GM12878 (cell line): ENCODE results near the gene ZNF134. TPM values are rescaled to one million over a fixed set of nuclear protein-coding genes. Genes with fewer than 3 reads are reported as not detected.

Experiments
- ATAC-seq: fragments of 200-7000 bp; cut with Tn5 transposase; 3 replicates; pipeline ENCODE4 v1.9.1; 2020; ENCODE audit warnings: mild to moderate bottlenecking, moderate library complexity
- BruUV-seq: library from RNA; stranded (reverse); fragments of 400-500 nt; replicated peaks from 2 replicates; lab custom pipeline; 2021; lab: Mats Ljungman, UMichigan
- CTCF ChIA-PET: fragments of 300-600 bp; sonication (Branson Sonifier 250); formaldehyde crosslinking; extraction: SDS; loops from one replicate; lab custom pipeline; 2021; ENCODE audit warnings: inconsistent platforms; lab: Yijun Ruan, JAX
- POLR2A ChIA-PET: fragments of 350-600 bp; formaldehyde crosslinking; extraction: SDS; loops from one replicate; lab custom pipeline; 2021; ENCODE audit warnings: inconsistent platforms; lab: Charles Lee
- RAD21 ChIA-PET: fragments of 300-600 bp; sonication (Branson Sonifier 250); formaldehyde crosslinking; loops from one replicate; lab custom pipeline; 2023; ENCODE audit warnings: antibody characterized with exemption; ENCODE audit not compliant: unreplicated experiment; lab: Charles Lee
- SMC1A ChIA-PET: fragments of 300-600 bp; sonication (Branson Sonifier 250); formaldehyde crosslinking; loops from one replicate; lab custom pipeline; 2023; ENCODE audit not compliant: unreplicated experiment, uncharacterized antibody; lab: Charles Lee
- DNase-seq: peaks from one replicate; pipeline ENCODE4 v3.0.0-alpha.2; 2011; ENCODE audit warnings: low read depth, low spot score
- FAIRE-seq: peaks from 3 replicates; lab custom pipeline; 2011; peaks lifted over from hg19 to GRCh38; lab: Jason Lieb, UNC
- H2AFZ ChIP-seq: 2 replicates; pipeline ENCODE4 v1.6.0; 2011; ENCODE audit warnings: low read depth, low read length, control low read depth; ENCODE audit not compliant: control insufficient read depth
- H3K27ac ChIP-seq: 2 replicates; pipeline ENCODE4 v1.5.1; 2011; ENCODE audit warnings: control low read depth; ENCODE audit not compliant: control insufficient read depth, insufficient read depth
- H3K27me3 ChIP-seq, 2 experiments: replicated peaks in 1 of 2; 2 replicates each; pipeline versions ENCODE4 v1.6.0 to v1.6.1; 2011; ENCODE audit warnings: low read length in 1 of 2; ENCODE audit not compliant: control insufficient read depth in 2 of 2, insufficient read depth in 2 of 2
- H3K36me3 ChIP-seq, 2 experiments: 2 replicates each; pipeline ENCODE4 v1.5.1; 2011; ENCODE audit warnings: low read length in 1 of 2; ENCODE audit not compliant: control insufficient read depth in 2 of 2, insufficient read depth in 2 of 2
- H3K4me1 ChIP-seq: 2 replicates; pipeline ENCODE4 v1.6.1; 2011; ENCODE audit warnings: mild to moderate bottlenecking, low read length, moderate library complexity, mixed read lengths; ENCODE audit not compliant: control insufficient read depth, insufficient read depth
- H3K4me2 ChIP-seq: 2 replicates; pipeline ENCODE4 v1.6.0; 2011; ENCODE audit warnings: control low read depth; ENCODE audit not compliant: control insufficient read depth, insufficient read depth
- H3K4me3 ChIP-seq: fragments of 200-600 bp; sonication (generic); 2 replicates; pipeline ENCODE4 v1.5.1; 2016
- H3K79me2 ChIP-seq: 2 replicates; pipeline ENCODE4 v1.6.0; 2011; ENCODE audit warnings: low read length; ENCODE audit not compliant: control insufficient read depth, insufficient read depth
- H3K9ac ChIP-seq: 2 replicates; pipeline ENCODE4 v1.8.0; 2011; ENCODE audit warnings: low read length, control low read depth, mixed read lengths; ENCODE audit not compliant: control insufficient read depth, insufficient read depth
- H3K9me3 ChIP-seq: replicated peaks from 3 replicates; pipeline ENCODE4 v1.5.1; 2011; ENCODE audit warnings: mild to moderate bottlenecking, low read length; ENCODE audit not compliant: control insufficient read depth, insufficient read depth
- H4K20me1 ChIP-seq: 2 replicates; pipeline ENCODE4 v1.6.0; 2011; ENCODE audit not compliant: control insufficient read depth, insufficient read depth
- ATF7 ChIP-seq: fragments of 450-650 bp; IDR thresholded peaks from 2 replicates; pipeline ENCODE4 v1.6.1; 2016; ENCODE audit warnings: low read depth, mild to moderate bottlenecking
- EP300 ChIP-seq, 2 experiments: fragments of 150-350 bp in 1 of 2; IDR thresholded peaks; 2 replicates each; pipeline ENCODE4 v1.6.1; 2011 to 2012; ENCODE audit warnings: low read depth in 2 of 2, low read length in 2 of 2, borderline replicate concordance in 1 of 2, improper control_type of control experiment in 1 of 2, inconsistent platforms in 1 of 2; ENCODE audit not compliant: control insufficient read depth in 1 of 2
- HSF1 ChIP-seq: fragments of 150-350 bp; IDR thresholded peaks from 2 replicates; pipeline ENCODE4 v1.6.1; 2014; ENCODE audit warnings: mild to moderate bottlenecking, low read depth, low read length
- IKZF1 ChIP-seq: fragments of 450-650 bp; conservative IDR thresholded peaks from 2 replicates; pipeline ENCODE4 v1.6.1; 2017; ENCODE audit warnings: antibody characterized with exemption, mild to moderate bottlenecking
- IRF4 ChIP-seq: IDR thresholded peaks from 2 replicates; pipeline ENCODE4 v1.6.1; 2011; ENCODE audit warnings: low read depth, low read length
- MEF2B ChIP-seq: fragments of 450-650 bp; IDR thresholded peaks from 2 replicates; pipeline ENCODE4 v1.6.1; 2018; ENCODE audit warnings: mild to moderate bottlenecking, moderate library complexity; ENCODE audit not compliant: partially characterized antibody, poor library complexity, severe bottlenecking
- MLLT1 ChIP-seq: fragments of 450-650 bp; IDR thresholded peaks from 2 replicates; pipeline ENCODE4 v1.6.1; 2016; ENCODE audit warnings: mild to moderate bottlenecking
- NRF1 ChIP-seq: conservative IDR thresholded peaks from 2 replicates; pipeline ENCODE4 v1.6.1; 2011; ENCODE audit warnings: mild to moderate bottlenecking, low read depth, low read length, improper control_type of control experiment
- POLR2AphosphoS5 ChIP-seq: IDR thresholded peaks from 2 replicates; pipeline ENCODE4 v1.6.1; 2011; ENCODE audit warnings: mild to moderate bottlenecking, low read length, inconsistent platforms
- PRDM15 ChIP-seq: fragments of 450-650 bp; formaldehyde crosslinking; IDR thresholded peaks from 2 replicates; pipeline ENCODE4 v1.4.0; 2020; ENCODE audit warnings: mild to moderate bottlenecking, moderate library complexity
- RAD21 ChIP-seq: IDR thresholded peaks from 2 replicates; pipeline ENCODE4 v1.6.1; 2011; ENCODE audit warnings: mild to moderate bottlenecking, low read depth, low read length, moderate library complexity; ENCODE audit not compliant: insufficient read depth
- ZNF384 ChIP-seq: IDR thresholded peaks from 2 replicates; pipeline ENCODE4 v1.6.1; 2012; ENCODE audit warnings: low read depth, mild to moderate bottlenecking, low read length, improper control_type of control experiment, borderline replicate concordance
- ZNF687 ChIP-seq: fragments of 450-650 bp; IDR thresholded peaks from 2 replicates; pipeline ENCODE4 v1.6.1; 2017; ENCODE audit warnings: mild to moderate bottlenecking, moderate library complexity
- ZZZ3 ChIP-seq: IDR thresholded peaks from 2 replicates; pipeline ENCODE4 v1.6.1; 2011; ENCODE audit warnings: low read depth; ENCODE audit not compliant: control insufficient read depth, insufficient read length
- in situ Hi-C: fragments of 300-500 bp; cut with MboI; formaldehyde crosslinking; loops from 9 replicates; pipeline ENCODE4 v1.14.3; 2018; ENCODE audit warnings: mixed read lengths
- intact Hi-C: fragments of 100-400 bp; cut with micrococcal nuclease; formaldehyde crosslinking; loops from one replicate; pipeline ENCODE4 v1.14.2; 2022; ENCODE audit not compliant: unreplicated experiment
- polyA plus RNA-seq, 11 experiments: library from polyadenylated mRNA; depleted of rRNA in 4 of 11; unstranded in 6 of 11; stranded (reverse) in 5 of 11; fragments of >200 nt; fragmentation: Nextera tagmentation in 4 of 11; fragmentation: Illumina TruSeq in 1 of 11; extraction: Ambion mirVana in 4 of 11; extraction: Trizol in 1 of 11; gene quantifications; 1 replicate in 1 of 11; 2 replicates in 10 of 11; pipeline versions ENCODE4 v1.2.1 to v1.2.3, GENCODE V29; 2011 to 2016; ENCODE audit warnings: inconsistent platforms in 2 of 11, missing spikeins in 2 of 11, low read depth in 1 of 11
- total RNA-seq, 4 experiments: library from RNA; depleted of rRNA in 3 of 4; stranded (reverse); fragments of >200 nt in 3 of 4; fragmentation: Illumina TruSeq in 1 of 4; extraction: Trizol in 1 of 4; gene quantifications; 2 replicates each; pipeline versions ENCODE4 v1.2.1 to v1.2.3, GENCODE V29; 2013 to 2021

Gene ZNF134
- total and polyA plus RNA-seq, 10 of the 15 experiments (the other 5 are each of a cell fraction or from before 2014, with no cell fraction given) = 1.6 to 17.6 (median 9.7) TPM

GRCh38 chr19:57576661-57577060 lies 37.4 kb upstream of the ZNF134 start:
- no peak overlapping the region for H3K9ac ChIP-seq
- peaks cover 2 to 24% of the 10 kb centered on the region in 2 experiments for H3K36me3 ChIP-seq
- intact Hi-C loops = no loop called here
- peaks cover 3% of the 10 kb centered on the region; the same call in 1 of the 2 replicates for H3K4me1 ChIP-seq
- H3K9me3 ChIP-seq = peaks cover 56% of the 10 kb centered on the region
- H3K4me3 ChIP-seq = no peak overlapping the region
- no peak overlapping the region for H2AFZ ChIP-seq
- RAD21 ChIA-PET = no interaction called here
- H4K20me1 ChIP-seq = no peaks in the 10 kb centered on the region
- no TSS peak for BruUV-seq
- in situ Hi-C loops = no loop called here
- H3K27ac ChIP-seq = no peak overlapping the region
- peaks cover 6% of the 10 kb centered on the region for H3K79me2 ChIP-seq
- SMC1A ChIA-PET = no interaction called here
- POLR2A ChIA-PET = interaction anchor here (0.6 kb wide), 1 partner anchor 173 kb away, joined by 4 read pairs; no protein-coding TSS in a partner anchor
- no peak overlapping the region for H3K4me2 ChIP-seq
- FAIRE-seq (no peak), ATAC-seq (no peak), DNase-seq (no peak)
- no peaks in the 10 kb centered on the region for H3K27me3 ChIP-seq
- CTCF ChIA-PET = no interaction called here
- TF ChIP-seq IRF4 (no peak), RAD21 (no peak), HSF1 (no peak), EP300 (IDR thresholded peaks at IDR 0.05; ENCODE audit: borderline replicate concordance in 1 of 2, control insufficient read depth in 1 of 2, low read depth in 2 of 2, low read length in 2 of 2) (no peak), ZZZ3 (no peak), NRF1 (no peak), ATF7 (no peak), ZNF687 (no peak), POLR2AphosphoS5 (no peak), MLLT1 (no peak), IKZF1 (no peak), PRDM15 (CRISPR knock-in tag) (no peak), MEF2B (no peak), ZNF384 (no peak)
